GM12891 (cell line): Measurements from ENCODE around the gene AQP2.

Source experiments
- POLR2A ChIP-seq: IDR thresholded peaks from 2 replicates; pipeline ENCODE4 v1.6.1; 2011; ENCODE audit warnings: low read depth, low read length, control low read depth
- POLR2AphosphoS5 ChIP-seq: IDR thresholded peaks from 2 replicates; pipeline ENCODE4 v1.6.1; 2011; ENCODE audit warnings: low read depth, low read length, control low read depth

DNA sequence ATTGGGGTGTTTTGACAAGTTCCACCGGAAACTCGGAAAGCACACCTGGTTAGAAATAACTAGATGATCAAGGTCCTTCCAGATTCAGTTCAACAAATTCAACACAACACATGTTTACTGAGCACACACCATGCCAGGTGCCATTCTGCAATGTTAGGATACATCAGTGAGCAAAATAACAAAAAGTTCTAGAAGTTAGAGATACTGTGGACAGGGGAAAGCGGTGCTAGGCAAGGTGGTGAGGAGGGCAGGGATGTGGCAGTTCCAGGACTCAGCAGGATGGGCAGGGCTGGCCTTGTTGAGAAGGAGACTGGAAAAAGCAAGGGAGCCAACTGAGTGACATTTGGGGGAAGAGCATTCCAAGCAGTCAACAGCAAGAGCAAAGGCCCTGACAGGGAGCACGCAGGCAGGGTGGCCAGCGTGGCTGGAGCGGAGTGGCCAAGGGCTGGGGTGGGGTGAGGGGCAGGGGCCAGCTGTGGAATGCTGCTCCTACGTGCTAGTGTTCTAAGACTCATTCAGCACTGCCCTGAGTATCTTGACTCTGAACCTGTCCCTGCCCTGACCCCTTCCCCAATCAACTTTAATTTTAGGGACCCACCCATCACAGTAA lies 27.4 kb upstream of the AQP2 start:
- TF ChIP-seq POLR2AphosphoS5, result no peak
- TF ChIP-seq POLR2A, result no peak
